ENCODE measurements around the gene PDE7B.

DNA sequence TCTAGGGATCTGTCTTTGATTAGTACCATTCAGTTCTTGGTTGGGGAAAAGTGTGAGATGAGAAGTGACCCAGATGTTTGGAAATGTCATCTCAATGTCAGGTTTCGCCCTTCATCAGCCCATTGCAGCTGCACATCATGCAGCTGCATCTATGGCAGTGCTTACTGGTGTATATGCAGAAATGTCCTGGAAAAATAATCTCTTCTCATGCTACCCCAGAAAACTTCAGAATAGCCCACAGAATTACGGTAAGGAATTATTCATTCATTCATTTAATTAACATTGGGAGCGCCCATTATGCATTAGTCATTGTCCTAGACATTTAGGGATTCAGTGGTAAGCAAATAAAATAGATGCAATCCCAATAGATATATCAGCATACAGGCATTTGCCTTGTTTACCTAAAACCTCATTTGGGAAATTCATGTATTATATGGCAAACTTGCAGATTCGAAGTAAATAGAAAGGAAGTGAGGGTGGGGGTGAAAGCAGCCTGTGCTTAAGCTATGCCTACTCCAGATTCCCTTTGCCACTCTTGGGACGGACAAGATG lies 89.2 kb downstream of the PDE7B start:
- TF ChIP-seq, protein P1, sequence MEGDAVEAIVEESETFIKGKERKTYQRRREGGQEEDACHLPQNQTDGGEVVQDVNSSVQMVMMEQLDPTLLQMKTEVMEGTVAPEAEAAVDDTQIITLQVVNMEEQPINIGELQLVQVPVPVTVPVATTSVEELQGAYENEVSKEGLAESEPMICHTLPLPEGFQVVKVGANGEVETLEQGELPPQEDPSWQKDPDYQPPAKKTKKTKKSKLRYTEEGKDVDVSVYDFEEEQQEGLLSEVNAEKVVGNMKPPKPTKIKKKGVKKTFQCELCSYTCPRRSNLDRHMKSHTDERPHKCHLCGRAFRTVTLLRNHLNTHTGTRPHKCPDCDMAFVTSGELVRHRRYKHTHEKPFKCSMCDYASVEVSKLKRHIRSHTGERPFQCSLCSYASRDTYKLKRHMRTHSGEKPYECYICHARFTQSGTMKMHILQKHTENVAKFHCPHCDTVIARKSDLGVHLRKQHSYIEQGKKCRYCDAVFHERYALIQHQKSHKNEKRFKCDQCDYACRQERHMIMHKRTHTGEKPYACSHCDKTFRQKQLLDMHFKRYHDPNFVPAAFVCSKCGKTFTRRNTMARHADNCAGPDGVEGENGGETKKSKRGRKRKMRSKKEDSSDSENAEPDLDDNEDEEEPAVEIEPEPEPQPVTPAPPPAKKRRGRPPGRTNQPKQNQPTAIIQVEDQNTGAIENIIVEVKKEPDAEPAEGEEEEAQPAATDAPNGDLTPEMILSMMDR (IDR thresholded peaks at IDR 0.05) = no peak
- TF ChIP-seq POLR2A (IDR thresholded peaks at IDR 0.05) = no peak
